Vagina (tissue), 2 donors: Measurements from ENCODE around the gene ABCA13. TPM values are rescaled to one million over a fixed set of nuclear protein-coding genes. Genes with fewer than 3 reads are reported as not detected.

Source experiments
- DNase-seq, 2 donors: peaks; one replicate each; pipeline ENCODE4 v3.0.0-alpha.2; 2017; ENCODE audit errors: extremely low spot score in 2 of 2
- H3K27ac ChIP-seq: fragments of 200-600 bp; sonication (generic); one replicate; pipeline ENCODE4 v1.5.1; 2019
- H3K27me3 ChIP-seq: fragments of 200-600 bp; sonication (generic); one replicate; pipeline ENCODE4 v1.5.1; 2019
- H3K36me3 ChIP-seq, 2 donors: fragments of 200-600 bp; sonication (generic); one replicate each; pipeline ENCODE4 v1.5.1; 2017 to 2019
- H3K4me1 ChIP-seq: fragments of 200-600 bp; sonication (generic); one replicate; pipeline ENCODE4 v1.5.1; 2019
- H3K4me3 ChIP-seq, 2 donors: fragments of 200-600 bp; sonication (generic); 1 replicate in 1 of 2; 2 replicates in 1 of 2; pipeline ENCODE4 v1.5.1; 2016 to 2019
- H3K9me3 ChIP-seq: fragments of 200-600 bp; sonication (generic); one replicate; pipeline ENCODE4 v1.5.1; 2019
- POLR2A ChIP-seq, 2 donors: fragments of 450-650 bp; IDR thresholded peaks; one replicate each; pipeline ENCODE4 v1.6.1; 2017; ENCODE audit warnings: antibody characterized with exemption in 2 of 2, mild to moderate bottlenecking in 2 of 2, moderate library complexity in 2 of 2
- POLR2AphosphoS5 ChIP-seq, 2 donors: sonication (generic); formaldehyde crosslinking; IDR thresholded peaks; one replicate each; pipeline ENCODE4 v1.9.0; 2017; ENCODE audit warnings: antibody characterized with exemption in 2 of 2, mild to moderate bottlenecking in 2 of 2, low read depth in 1 of 2; ENCODE audit not compliant: insufficient read depth in 1 of 2
- intact Hi-C: fragments of 100-400 bp; cut with DNase I; formaldehyde crosslinking; loops from one replicate; pipeline ENCODE4 v1.15.1; 2023
- total RNA-seq: library from RNA; depleted of rRNA; stranded (reverse); fragments of >200 nt; gene quantifications from one replicate; pipeline ENCODE4 v1.2.3, GENCODE V29; 2016
- TF ChIP-seq, protein P1 (sequence below), 3 experiments: fragments of 450-650 bp in 2 of 3; fragments of 200-600 bp in 1 of 3; sonication (generic) in 1 of 3; IDR thresholded peaks; one replicate each; pipeline ENCODE4 v1.5.1; 2017 to 2019; ENCODE audit warnings: antibody characterized with exemption in 3 of 3, mild to moderate bottlenecking in 2 of 3, moderate library complexity in 2 of 3

The ABCA13 gene
- total RNA-seq, 1 donor from 2014 or later = under 0.01 TPM

DNA sequence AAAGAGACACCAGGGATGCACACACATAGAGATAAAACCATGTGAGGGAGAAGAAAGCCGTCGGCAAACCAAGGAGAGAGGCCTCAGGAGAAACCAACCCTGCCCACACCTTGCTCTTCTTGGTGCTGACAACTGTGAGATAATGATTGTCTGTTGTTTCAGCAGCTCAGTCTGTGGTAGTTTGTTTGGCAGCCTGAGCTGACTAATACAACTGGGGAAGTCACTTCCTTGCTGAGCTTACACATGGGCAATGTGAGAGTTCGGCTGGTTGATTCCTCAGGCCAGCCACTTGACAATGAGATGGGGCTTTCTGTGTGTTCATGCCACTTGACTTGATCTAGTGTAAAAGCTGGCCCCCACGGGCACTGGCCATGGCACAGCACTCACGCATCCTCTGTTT lies 271.8 kb downstream of the ABCA13 start:
- DNase-seq = no peak
- TF ChIP-seq POLR2A (IDR thresholded peaks at IDR 0.05) (no peak), POLR2AphosphoS5 (IDR thresholded peaks at IDR 0.05; ENCODE audit: insufficient read depth in 1 of 2, low read depth in 1 of 2) (no peak)
- Histone ChIP-seq H3K9me3 (no peaks in the 10 kb centered on the region), H3K27ac (no peak overlapping the region), H3K4me1 (no peaks in the 10 kb centered on the region), H3K27me3 (no peaks in the 10 kb centered on the region), H3K4me3 (no peak overlapping the region), H3K36me3 (no peaks in the 10 kb centered on the region)
- intact Hi-C loops = no loop called here

DNA sequence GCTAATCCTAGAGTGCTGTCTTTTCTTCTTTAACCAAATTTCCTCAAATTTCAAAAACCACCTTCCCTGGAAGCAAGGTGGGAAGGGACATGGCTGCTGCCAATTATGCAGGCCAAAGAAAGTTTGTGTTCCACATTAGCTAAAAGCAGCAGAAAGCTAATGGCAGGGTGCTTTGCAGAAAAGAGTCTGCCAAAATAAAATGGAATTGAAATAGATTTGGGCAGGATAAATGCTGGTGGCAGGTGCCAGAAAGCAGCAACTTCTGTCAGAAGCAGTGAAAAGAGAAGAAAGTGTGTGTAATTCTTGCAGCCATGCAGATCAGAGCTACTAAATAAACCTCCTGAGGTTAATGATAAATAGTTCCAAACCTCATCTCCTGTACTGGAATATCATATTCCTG lies 275.5 kb downstream of the ABCA13 start:
- DNase-seq = no peak
- no peaks in the 10 kb centered on the region for H3K27me3 ChIP-seq
- no peaks in the 10 kb centered on the region for H3K9me3 ChIP-seq
- no peak overlapping the region for H3K27ac ChIP-seq
- no peak for TF ChIP-seq POLR2AphosphoS5 (IDR thresholded peaks at IDR 0.05; ENCODE audit: insufficient read depth in 1 of 2, low read depth in 1 of 2)
- no peak overlapping the region for H3K4me3 ChIP-seq
- no peaks in the 10 kb centered on the region for H3K36me3 ChIP-seq
- intact Hi-C loops = no loop called here
- no peaks in the 10 kb centered on the region for H3K4me1 ChIP-seq

DNA sequence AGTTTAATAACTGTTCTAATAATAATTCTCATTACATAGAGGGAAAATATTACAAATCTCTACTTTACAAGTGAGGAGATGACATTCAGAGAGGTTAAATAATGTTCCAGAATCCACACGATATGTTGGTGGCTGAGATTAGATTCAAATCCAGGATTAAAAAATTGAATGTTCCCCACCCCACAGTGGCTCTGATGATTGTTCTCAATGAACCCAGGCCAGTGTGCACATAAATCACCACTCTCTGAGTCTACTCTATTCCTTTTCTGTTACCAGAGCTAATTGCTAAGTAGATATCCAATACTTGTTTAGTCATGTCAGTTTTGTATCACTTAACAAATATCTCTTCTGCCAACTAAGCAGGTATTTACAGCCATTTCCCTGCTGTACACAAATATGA lies 281.0 kb downstream of the ABCA13 start:
- TF ChIP-seq POLR2A (IDR thresholded peaks at IDR 0.05) (no peak), POLR2AphosphoS5 (IDR thresholded peaks at IDR 0.05; ENCODE audit: insufficient read depth in 1 of 2, low read depth in 1 of 2) (no peak)
- TF ChIP-seq, protein P1, sequence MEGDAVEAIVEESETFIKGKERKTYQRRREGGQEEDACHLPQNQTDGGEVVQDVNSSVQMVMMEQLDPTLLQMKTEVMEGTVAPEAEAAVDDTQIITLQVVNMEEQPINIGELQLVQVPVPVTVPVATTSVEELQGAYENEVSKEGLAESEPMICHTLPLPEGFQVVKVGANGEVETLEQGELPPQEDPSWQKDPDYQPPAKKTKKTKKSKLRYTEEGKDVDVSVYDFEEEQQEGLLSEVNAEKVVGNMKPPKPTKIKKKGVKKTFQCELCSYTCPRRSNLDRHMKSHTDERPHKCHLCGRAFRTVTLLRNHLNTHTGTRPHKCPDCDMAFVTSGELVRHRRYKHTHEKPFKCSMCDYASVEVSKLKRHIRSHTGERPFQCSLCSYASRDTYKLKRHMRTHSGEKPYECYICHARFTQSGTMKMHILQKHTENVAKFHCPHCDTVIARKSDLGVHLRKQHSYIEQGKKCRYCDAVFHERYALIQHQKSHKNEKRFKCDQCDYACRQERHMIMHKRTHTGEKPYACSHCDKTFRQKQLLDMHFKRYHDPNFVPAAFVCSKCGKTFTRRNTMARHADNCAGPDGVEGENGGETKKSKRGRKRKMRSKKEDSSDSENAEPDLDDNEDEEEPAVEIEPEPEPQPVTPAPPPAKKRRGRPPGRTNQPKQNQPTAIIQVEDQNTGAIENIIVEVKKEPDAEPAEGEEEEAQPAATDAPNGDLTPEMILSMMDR (IDR thresholded peaks at IDR 0.05) = no peak
- no peak overlapping the region for H3K4me3 ChIP-seq

DNA sequence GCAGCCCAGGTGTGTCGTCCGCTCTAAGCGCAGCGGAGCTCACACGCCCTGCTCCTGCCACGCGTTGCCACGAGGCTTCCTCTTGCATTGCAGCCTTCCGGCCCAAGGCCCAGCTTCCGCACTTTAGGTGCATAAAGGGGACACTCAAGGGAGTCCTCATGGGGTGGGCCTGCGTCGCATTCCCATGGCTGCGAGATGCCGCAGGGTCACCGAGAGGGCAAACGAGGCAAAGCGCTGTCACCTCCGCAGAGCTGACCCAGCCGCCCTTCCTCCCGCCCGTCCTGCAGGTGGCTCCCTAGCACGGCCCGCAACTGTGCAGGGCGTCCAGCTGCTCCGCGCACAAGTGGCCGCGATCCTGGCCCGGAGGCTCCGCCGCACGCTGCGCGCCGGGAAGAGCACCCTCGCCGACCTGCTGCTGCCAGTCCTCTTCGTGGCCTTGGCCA lies 283.5 kb downstream of the ABCA13 start:
- intact Hi-C loops = no loop called here

More for the DNA sequence above, 281.0 kb downstream of the ABCA13 start:
- Histone ChIP-seq H3K4me1 (no peaks in the 10 kb centered on the region), H3K9me3 (no peaks in the 10 kb centered on the region), H3K27ac (no peak overlapping the region), H3K36me3 (no peaks in the 10 kb centered on the region), H3K27me3 (no peaks in the 10 kb centered on the region)
- DNase-seq = no peak
- intact Hi-C loops = no loop called here

DNA sequence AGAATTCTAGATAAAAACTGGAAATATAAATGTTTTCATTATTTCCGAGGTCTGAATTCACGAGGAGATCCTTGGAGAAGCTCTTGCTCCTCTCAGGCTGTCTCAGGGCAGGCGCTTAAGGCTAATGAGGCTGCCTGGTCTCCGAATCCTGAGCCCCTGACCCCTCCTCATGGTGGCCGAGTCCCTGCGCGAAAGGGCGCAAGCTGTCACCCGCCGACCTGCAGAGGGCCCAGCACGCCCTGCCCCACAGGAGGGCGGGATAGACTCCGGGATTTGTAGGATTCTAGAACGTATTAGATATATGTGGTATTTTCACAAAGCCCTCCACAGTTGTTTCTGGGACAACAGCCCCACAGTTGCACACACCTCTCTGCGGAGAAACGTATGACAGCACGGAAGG lies 284.1 kb downstream of the ABCA13 start:
- Histone ChIP-seq H3K27ac (no peak overlapping the region), H3K9me3 (no peaks in the 10 kb centered on the region), H3K27me3 (no peaks in the 10 kb centered on the region), H3K4me3 (no peak overlapping the region), H3K4me1 (no peaks in the 10 kb centered on the region), H3K36me3 (no peaks in the 10 kb centered on the region)
- intact Hi-C loops = no loop called here
- no peak for DNase-seq
- TF ChIP-seq POLR2A (IDR thresholded peaks at IDR 0.05) = no peak
- no peak for TF ChIP-seq POLR2AphosphoS5 (IDR thresholded peaks at IDR 0.05; ENCODE audit: insufficient read depth in 1 of 2, low read depth in 1 of 2)
- TF ChIP-seq, protein P1 (IDR thresholded peaks at IDR 0.05) = no peak

More for the DNA sequence above, 283.5 kb downstream of the ABCA13 start:
- Histone ChIP-seq H3K9me3 (no peaks in the 10 kb centered on the region), H3K27me3 (no peaks in the 10 kb centered on the region), H3K4me1 (no peaks in the 10 kb centered on the region), H3K27ac (no peak overlapping the region), H3K4me3 (no peak overlapping the region), H3K36me3 (no peaks in the 10 kb centered on the region)
- TF ChIP-seq, protein P1 (IDR thresholded peaks at IDR 0.05) = no peak
- no peak for DNase-seq

DNA sequence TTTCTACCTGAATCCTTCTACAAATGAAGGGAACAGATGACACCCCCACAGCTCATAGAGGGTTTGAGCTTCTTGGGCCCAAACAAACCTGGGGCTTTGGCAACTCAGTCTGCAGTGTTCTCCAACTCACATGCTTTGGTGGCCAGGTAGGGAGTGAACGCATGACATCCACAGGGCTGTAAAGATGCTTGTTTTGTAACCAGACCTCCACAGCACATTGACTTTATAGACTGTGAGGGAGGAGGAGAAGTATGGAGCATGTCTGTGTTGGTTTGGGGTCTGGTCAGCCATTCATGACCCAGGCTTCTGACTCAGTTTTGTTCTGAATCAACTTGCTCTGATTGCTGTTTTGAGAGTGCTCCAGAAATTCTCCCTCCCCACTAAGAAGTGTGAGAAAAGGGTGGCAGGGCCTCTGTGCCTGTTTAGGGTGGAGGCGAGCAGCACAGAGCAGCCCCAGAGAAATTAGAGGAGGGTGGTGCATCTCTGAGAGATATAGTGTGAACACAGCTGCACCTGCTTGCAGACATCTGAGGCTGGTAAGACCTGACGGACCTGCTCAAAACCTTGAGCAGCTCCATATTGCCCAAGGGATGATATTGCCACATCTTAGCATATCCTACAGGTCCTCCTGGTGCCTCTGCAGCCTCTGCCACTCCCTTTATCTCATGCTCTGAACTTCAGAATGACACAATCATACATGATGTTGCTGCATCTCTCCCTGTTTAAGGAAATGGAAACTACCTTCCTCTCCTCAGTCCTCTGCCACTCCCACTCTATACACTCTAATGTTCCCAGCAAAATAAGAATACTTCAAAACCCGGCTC lies 287.7 kb downstream of the ABCA13 start:
- no peaks in the 10 kb centered on the region for H3K36me3 ChIP-seq
- DNase-seq = no peak
- intact Hi-C loops = no loop called here
- H3K27ac ChIP-seq = no peak overlapping the region
- no peaks in the 10 kb centered on the region for H3K4me1 ChIP-seq
- H3K9me3 ChIP-seq = no peaks in the 10 kb centered on the region
- no peaks in the 10 kb centered on the region for H3K27me3 ChIP-seq
- TF ChIP-seq, protein P1 (IDR thresholded peaks at IDR 0.05) = no peak
- TF ChIP-seq POLR2A (IDR thresholded peaks at IDR 0.05) (no peak), POLR2AphosphoS5 (IDR thresholded peaks at IDR 0.05; ENCODE audit: insufficient read depth in 1 of 2, low read depth in 1 of 2) (peak in 1 of 2 donors; percentile 35)
- no peak overlapping the region for H3K4me3 ChIP-seq
